ENCODE results near the gene FAM187B. TPM values are rescaled to one million over a fixed set of nuclear protein-coding genes. Genes with fewer than 3 reads are reported as not detected.

The FAM187B gene
- total and polyA plus RNA-seq, 2 of the 4 experiments (the other 2 are of a cell fraction) = not detected

DNA sequence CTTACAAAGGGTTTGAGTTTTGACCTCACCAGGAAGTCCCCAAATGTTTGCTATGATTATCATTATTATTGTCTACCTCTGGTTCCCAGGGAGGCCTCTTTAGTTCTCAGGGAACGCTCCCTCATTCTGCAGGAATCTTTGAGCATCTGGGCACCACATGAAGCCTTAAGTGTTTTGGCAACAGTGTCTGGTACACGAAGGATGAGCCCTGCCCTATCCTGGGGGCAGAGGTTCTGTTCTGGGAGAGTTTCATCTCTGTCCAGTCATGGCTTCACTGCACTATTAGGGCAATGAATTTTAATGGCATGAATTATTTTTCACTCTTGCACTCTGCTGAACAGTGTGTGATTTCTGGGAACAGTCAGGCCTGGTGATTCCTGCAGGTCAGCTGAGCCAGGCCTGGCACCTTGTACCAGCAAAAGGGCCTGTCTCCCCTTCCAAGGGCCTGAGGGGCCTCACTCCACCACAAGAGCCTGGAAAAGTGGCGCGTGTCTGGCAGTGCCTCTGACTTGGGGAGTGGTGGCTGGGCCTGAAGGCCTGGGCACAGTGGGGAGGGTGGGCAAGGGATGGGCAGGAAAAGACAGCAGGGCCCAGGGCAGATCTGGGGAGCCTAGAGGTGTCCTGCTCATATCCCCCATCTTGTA, 4.6 kb downstream of the FAM187B start:
- Histone ChIP-seq H2BK15ac (ENCODE audit: low read depth, low read length) (no peak overlapping the region), H3K9ac (ENCODE audit: low read depth, low read length) (no peak overlapping the region), H4K91ac (ENCODE audit: insufficient read depth, low read depth, low read length) (no peak overlapping the region), H2BK20ac (ENCODE audit: low read depth, low read length) (no peak overlapping the region), H3K79me1 (ENCODE audit: low read depth in 1 of 2, low read length in 2 of 2) (no peaks in the 10 kb centered on the region), H3K4me1 (ENCODE audit: control insufficient read depth, insufficient read depth, low read length) (no peaks in the 10 kb centered on the region), H4K20me1 (ENCODE audit: insufficient read depth, low read length) (no peaks in the 10 kb centered on the region), H3K9me3 (ENCODE audit: control insufficient read depth, insufficient read depth, low read length) (peaks cover 3% of the 10 kb centered on the region; the same call in 1 of the 2 replicates), H3K4ac (ENCODE audit: low read depth, low read length) (no peak overlapping the region), H4K8ac (ENCODE audit: low read depth in 2 of 2, low read length in 2 of 2) (no peak overlapping the region), H3K14ac (replicated peaks; ENCODE audit: low read depth, low read length) (no peak overlapping the region), H3K56ac (ENCODE audit: extremely low read depth, insufficient read depth, low read length) (no peak overlapping the region), H3K23ac (ENCODE audit: low read depth, low read length) (no peak overlapping the region), H3K36me3 (ENCODE audit: control insufficient read depth, insufficient read depth, low read length) (no peaks in the 10 kb centered on the region), H2AK5ac (ENCODE audit: low read depth, low read length) (no peak overlapping the region), H4K5ac (ENCODE audit: low read depth, low read length) (no peak overlapping the region), H3K18ac (ENCODE audit: low read depth, low read length) (no peak overlapping the region), H2BK120ac (ENCODE audit: low read depth, low read length) (no peak overlapping the region), H3K4me3 (ENCODE audit: insufficient read depth, low read depth, low read length) (no peak overlapping the region), H2AFZ (replicated peaks; ENCODE audit: low read length, poor library complexity) (no peak overlapping the region), H3K27ac (ENCODE audit: insufficient read depth, low read length) (no peak overlapping the region), H3K9me1 (ENCODE audit: insufficient read depth, low read length) (no peaks in the 10 kb centered on the region), H2AK9ac (replicated peaks; ENCODE audit: low read depth, low read length, poor library complexity) (no peak overlapping the region), H3K4me2 (ENCODE audit: low read depth, low read length) (no peak overlapping the region), H3K27me3 (ENCODE audit: control insufficient read depth, insufficient read depth, low read length) (peaks cover 13% of the 10 kb centered on the region), H2BK5ac (ENCODE audit: low read depth, low read length, poor library complexity, severe bottlenecking) (no peak overlapping the region)
- no peak for TF ChIP-seq RAD21 (IDR thresholded peaks at IDR 0.05; ENCODE audit: low read length)
- TF ChIP-seq MAFK (IDR thresholded peaks at IDR 0.05; ENCODE audit: low read depth, low read length) = no peak
- no peak for TF ChIP-seq MXI1 (IDR thresholded peaks at IDR 0.05; ENCODE audit: borderline replicate concordance, low read depth, low read length)
- no peak for TF ChIP-seq CHD1 (IDR thresholded peaks at IDR 0.05; ENCODE audit: low read depth, low read length)
- TF ChIP-seq CEBPB (IDR thresholded peaks at IDR 0.05; ENCODE audit: low read depth, low read length) = no peak
- no peak for TF ChIP-seq BHLHE40 (IDR thresholded peaks at IDR 0.05; ENCODE audit: low read depth, low read length)
- TF ChIP-seq, protein P1, sequence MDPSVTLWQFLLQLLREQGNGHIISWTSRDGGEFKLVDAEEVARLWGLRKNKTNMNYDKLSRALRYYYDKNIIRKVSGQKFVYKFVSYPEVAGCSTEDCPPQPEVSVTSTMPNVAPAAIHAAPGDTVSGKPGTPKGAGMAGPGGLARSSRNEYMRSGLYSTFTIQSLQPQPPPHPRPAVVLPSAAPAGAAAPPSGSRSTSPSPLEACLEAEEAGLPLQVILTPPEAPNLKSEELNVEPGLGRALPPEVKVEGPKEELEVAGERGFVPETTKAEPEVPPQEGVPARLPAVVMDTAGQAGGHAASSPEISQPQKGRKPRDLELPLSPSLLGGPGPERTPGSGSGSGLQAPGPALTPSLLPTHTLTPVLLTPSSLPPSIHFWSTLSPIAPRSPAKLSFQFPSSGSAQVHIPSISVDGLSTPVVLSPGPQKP (IDR thresholded peaks at IDR 0.05; ENCODE audit: borderline replicate concordance, low read depth, low read length) = no peak
- TF ChIP-seq, protein P2, sequence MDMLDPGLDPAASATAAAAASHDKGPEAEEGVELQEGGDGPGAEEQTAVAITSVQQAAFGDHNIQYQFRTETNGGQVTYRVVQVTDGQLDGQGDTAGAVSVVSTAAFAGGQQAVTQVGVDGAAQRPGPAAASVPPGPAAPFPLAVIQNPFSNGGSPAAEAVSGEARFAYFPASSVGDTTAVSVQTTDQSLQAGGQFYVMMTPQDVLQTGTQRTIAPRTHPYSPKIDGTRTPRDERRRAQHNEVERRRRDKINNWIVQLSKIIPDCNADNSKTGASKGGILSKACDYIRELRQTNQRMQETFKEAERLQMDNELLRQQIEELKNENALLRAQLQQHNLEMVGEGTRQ (IDR thresholded peaks at IDR 0.05; ENCODE audit: low read depth, low read length) = no peak
- no peak for TF ChIP-seq RCOR1 (IDR thresholded peaks at IDR 0.05; ENCODE audit: insufficient replicate concordance, low read length)
- TF ChIP-seq, protein P3, sequence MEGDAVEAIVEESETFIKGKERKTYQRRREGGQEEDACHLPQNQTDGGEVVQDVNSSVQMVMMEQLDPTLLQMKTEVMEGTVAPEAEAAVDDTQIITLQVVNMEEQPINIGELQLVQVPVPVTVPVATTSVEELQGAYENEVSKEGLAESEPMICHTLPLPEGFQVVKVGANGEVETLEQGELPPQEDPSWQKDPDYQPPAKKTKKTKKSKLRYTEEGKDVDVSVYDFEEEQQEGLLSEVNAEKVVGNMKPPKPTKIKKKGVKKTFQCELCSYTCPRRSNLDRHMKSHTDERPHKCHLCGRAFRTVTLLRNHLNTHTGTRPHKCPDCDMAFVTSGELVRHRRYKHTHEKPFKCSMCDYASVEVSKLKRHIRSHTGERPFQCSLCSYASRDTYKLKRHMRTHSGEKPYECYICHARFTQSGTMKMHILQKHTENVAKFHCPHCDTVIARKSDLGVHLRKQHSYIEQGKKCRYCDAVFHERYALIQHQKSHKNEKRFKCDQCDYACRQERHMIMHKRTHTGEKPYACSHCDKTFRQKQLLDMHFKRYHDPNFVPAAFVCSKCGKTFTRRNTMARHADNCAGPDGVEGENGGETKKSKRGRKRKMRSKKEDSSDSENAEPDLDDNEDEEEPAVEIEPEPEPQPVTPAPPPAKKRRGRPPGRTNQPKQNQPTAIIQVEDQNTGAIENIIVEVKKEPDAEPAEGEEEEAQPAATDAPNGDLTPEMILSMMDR (conservative IDR thresholded peaks at IDR 0.05; ENCODE audit: low read depth, low read length) = no peak
- TF ChIP-seq SMC3 (IDR thresholded peaks at IDR 0.05; ENCODE audit: low read depth, low read length) = no peak
- no peak for TF ChIP-seq FOS (IDR thresholded peaks at IDR 0.05; ENCODE audit: low read depth, low read length)
- TF ChIP-seq MAZ (IDR thresholded peaks at IDR 0.05; ENCODE audit: borderline replicate concordance, low read depth, low read length) = no peak
- no peak for TF ChIP-seq RFX5 (IDR thresholded peaks at IDR 0.05; ENCODE audit: low read depth, low read length)
- no peak for TF ChIP-seq POLR2A (IDR thresholded peaks at IDR 0.05; ENCODE audit: low read depth, low read length)
- no peak for TF ChIP-seq NFE2L2 (IDR thresholded peaks at IDR 0.05; ENCODE audit: low read depth, low read length)
- 14% methylated on average over 1 of the region's 4 CpGs; no CpG with 5 or more reads in 1 of the 2 experiments for WGBS, 2 experiments (ENCODE audit: extremely low coverage in 2 of 2, insufficient read length in 1 of 2)
- in situ Hi-C loops (cut with MboI; ENCODE audit: low sequenced_read_pairs) (no loop called here), dilution Hi-C loops (cut with HindIII; ENCODE audit: low sequenced_read_pairs, unreplicated experiment) (no loop called here), intact Hi-C loops (cut with micrococcal nuclease) (no loop called here)
- no TSS peak for BruUV-seq (replicated peaks)
- POLR2A ChIA-PET (ENCODE audit: unreplicated experiment) = no interaction called here
- CTCF ChIA-PET = no interaction called here
- no peak for DNase-seq
- ATAC-seq (ENCODE audit: low read depth) = no peak
